Globus pallidus (tissue), 1 donor: ENCODE measurements around the gene MAP7.
"Not testable (repeated sequence)": the region's sequence is repeated elsewhere in the genome, so short reads cannot be mapped to it uniquely, and the experiment has no call there.

ENCODE experiments used
- DNase-seq: peaks from one replicate; pipeline ENCODE4 v3.0.0-alpha.2; 2015; ENCODE audit warnings: low spot score

The MAP7 gene

GRCh38 chr6:136415351-136416007 is 134.7 kb downstream of the MAP7 start:
- no peak for DNase-seq

GRCh38 chr6:136412410-136412809 is 137.8 kb downstream of the MAP7 start:
- no peak for DNase-seq

DNA sequence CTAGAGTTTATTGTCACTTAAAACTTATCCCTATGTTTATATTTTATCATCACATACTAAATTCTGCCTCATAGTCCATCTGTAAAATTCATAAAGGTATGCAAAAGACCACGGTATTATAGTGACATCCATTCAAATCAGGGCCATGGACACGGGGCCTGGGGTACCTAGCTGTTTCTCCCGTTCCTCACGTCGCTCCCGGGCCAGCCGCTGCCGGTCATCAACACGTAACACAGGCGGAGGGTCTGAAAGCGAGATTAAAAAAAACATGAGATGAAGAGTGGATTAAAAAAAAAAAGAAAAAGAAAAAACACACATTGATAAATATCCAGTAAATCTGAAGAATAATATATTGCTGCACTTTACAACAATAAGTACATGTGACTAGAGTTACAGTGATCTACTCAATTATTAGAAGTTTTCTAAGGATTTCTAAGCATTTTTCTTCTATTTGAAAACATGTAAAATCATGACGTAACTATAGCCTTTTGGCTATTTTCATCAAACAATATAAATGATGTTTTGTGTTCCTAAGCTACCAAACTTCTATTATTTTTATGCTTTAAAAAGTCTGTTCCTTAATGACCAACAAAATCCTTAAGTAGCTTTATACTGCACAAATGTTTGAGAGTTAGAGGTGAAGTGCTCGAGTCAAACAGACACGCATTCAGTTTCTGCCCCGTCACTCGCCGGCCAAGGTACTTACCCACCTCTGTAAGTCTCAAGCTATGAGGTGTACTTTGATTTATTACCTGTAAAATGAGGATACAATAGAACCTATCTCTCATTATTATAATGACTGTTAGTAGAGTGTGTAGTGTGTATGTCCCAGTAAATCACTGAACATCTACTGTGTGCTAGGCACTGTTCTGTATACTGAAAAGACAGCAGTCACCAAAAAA is 138.5 kb downstream of the MAP7 start:
- DNase-seq = no peak

DNA sequence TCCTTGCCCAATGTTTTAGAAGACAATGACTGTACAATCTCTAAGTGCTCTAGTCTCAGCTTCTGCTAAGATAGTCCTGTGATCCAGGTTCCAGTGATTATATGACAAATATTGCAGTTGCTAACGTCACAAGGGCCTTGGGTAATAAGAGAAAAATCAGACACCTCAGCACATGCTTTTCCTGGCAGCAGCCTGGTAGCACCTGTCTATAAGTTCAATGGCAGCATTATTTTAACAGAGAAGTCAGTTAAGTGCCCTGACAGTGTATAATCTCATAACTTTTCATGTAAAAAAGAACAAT is 139.2 kb downstream of the MAP7 start:
- DNase-seq = no peak

DNA sequence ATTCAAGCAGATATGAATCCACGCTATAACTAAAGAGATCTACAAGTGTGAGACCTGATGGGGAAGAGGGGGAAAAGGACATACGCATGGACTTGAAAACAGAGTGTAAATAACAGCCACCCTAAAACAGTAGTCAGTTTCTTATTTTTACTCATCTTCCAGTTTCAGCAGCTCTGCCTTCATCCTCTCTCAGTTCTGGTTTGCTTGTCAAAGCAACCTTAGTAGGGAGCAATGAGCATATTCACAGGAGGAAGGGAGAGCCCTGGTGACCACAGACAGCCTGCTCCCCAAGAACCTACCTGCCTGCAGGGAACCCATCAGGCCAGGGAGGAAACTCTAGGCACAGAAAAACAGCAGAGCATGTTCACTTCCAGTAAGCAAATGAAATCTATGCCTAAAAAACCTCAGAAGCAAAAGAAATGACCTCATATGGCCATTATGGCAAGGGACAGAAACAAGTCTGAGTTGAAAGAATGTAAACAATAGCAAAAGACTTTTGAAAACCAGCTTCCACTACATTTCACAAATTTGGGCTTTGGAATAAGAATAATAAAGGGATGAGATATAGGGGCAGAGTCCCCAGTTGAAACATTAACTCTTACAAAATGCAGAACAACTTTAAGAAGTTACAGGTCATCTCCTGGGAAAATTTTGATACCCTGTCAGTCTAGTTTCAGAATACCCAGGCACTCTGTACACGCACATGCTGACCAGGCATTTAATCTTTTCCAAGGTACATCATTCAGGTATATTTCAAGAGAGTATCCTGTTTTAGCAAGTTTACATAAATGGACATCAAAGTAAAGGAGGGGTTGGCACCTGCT is 139.8 kb downstream of the MAP7 start:
- DNase-seq = no peak

DNA sequence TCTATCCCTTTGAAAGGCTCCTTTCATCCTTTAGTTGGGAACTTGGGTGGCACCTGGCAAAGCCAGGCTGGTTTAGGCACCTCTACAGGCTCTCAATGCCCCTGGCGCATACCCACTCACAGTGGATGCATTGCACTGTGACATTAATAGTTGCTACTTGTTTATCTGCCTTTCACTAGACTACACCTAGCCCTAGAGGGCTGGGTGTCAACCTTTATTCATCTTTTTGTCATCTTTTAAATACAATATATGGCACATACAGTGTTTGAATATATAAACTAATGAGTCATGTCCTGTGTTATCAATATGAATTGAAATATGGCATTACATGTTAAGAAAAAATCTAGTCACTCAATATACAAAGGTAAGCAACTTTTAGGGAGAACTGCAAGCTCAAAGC is 140.6 kb downstream of the MAP7 start:
- DNase-seq = no peak

DNA sequence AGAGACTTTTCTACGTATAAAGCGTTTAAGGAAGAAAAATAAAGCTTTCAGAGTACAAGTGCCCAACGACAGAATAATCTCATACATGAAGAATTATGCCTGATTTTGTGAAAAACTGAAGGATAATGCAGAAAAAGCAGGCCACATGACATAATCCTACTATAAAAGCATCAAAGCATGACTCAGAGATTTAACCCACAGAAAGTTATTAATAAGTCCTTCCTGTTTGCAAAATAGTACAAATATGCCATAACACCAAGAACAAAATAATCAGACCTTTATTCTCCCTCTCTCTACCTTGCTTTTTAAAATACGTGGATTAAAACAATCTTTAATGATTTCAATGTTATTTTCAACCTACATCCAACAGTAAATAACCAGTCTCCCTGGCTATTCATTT is 142.0 kb downstream of the MAP7 start:
- no peak for DNase-seq

GRCh38 chr6:136405420-136406029 is 144.7 kb downstream of the MAP7 start:
- no peak for DNase-seq

- no peak for DNase-seq
Observed at GRCh38 chr6:136404627-136405419, 145.4 kb downstream of the MAP7 start.

DNA sequence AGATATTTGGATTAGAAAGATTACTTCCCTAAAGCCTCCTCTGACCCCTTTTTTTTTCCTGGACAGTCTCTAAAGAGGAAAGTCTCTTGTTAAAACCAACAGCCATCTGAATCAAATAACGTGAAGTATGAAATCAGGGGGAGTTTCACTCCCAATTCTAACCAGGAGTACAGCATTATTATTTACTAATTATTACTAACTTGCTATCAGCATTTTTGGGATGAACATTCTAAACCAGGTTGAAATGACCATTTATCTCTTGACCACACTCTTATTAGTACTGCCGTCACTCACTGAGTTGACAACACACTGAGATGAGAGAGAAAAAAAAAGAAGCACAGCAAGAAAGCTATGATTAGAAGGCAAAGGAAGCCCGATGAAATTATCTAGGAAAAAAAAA is 146.2 kb downstream of the MAP7 start:
- DNase-seq = no peak

- DNase-seq = peak; percentile 74
Observed at GRCh38 chr6:136403110-136403980, 146.9 kb downstream of the MAP7 start.

- no peak for DNase-seq
Observed at GRCh38 chr6:136401749-136402148, 148.5 kb downstream of the MAP7 start.

GRCh38 chr6:136401236-136401635 is 149.0 kb downstream of the MAP7 start:
- not testable (repeated sequence) for DNase-seq

DNA sequence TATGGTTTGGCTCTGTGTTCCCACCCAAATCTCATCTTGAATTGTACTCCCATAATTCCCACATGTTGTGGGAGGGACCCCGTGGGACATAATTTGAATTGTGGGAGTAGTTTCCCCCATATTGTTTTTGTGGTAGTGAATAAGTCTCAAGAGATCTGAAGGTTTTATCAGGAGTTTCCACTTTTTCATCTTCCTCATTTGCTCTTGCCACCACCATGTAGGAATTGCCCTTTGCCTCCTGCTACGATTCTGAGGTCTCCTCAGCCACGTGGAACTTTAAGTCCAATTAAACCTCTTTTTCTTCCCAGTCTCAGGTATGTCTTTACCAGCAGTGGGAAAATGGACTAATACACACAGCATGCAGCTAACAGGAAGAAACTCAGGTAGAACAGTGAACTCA is 151.8 kb downstream of the MAP7 start:
- no peak for DNase-seq

- DNase-seq = no peak
Observed at GRCh38 chr6:136396908-136397307, 153.3 kb downstream of the MAP7 start.

DNA sequence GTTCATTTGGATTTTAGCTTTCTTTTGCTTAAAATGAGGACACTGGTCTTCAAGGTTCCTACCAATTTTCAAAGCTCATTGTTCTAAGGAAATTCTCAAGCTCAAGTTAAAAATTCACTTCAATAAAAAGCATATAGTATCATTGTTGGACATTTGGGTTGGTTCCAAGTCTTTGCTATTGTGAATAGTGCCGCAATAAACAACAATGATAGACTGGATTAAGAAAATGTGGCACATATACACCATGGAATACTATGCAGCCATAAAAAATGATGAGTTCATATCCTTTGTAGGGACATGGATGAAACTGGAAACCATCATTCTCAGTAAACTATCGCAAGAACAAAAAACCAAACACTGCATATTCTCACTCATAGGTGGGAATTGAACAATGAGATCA is 159.3 kb downstream of the MAP7 start:
- DNase-seq = not testable (repeated sequence)

DNA sequence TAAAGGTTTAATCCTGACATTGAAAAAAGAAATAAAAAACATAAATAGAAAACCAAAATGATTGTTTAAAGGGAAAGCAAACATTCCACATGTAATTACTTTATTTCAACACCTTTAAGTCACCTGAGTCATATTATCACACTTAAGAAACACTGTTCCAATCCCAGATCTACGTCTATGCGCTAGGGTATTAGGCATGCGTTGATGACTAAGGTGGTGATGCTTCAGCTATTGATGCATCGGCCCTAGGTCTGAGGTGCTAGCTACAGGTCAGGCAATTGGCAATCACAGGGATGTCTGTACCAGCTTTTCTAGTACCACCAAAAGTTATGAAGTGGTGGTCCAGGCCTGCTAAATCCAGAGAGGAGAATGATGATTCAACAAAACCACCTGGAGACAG is 162.9 kb downstream of the MAP7 start:
- DNase-seq = no peak

- DNase-seq = peak; percentile 51
Observed at GRCh38 chr6:136383268-136383937, 166.8 kb downstream of the MAP7 start.

DNA sequence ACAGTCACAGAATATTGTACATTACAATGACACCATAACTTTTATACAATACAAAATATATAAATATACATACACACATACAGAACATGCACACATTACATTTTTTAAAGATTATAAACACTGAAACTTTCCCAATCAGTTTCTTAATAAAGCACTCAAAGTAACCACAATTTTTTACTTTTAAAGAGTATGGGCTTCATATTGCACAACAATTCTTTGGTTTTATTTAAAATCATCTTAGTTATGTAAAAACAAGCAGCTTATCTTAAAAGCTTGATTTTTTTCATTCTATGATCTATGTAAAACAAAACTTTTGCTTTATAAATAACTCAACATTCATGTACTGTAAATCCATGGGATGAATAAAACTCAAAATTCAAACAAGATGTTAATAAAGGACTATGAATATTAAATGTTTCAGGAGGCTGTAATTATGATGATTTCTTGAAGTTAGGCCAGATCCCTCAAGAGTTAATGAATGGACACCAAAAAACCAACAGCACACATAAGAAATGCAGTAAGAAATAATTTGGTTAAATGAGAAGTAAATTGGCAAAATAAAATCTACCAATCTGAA is 167.5 kb downstream of the MAP7 start:
- DNase-seq = no peak

GRCh38 chr6:136378888-136379287 is 171.3 kb downstream of the MAP7 start:
- no peak for DNase-seq
